Astrocyte (in vitro differentiated cells and primary cell): ENCODE data around the gene UCN.

Source experiments
- CTCF ChIP-seq: IDR thresholded peaks from 2 replicates; pipeline ENCODE4 v1.5.1; 2011; ENCODE audit warnings: low read depth, mild to moderate bottlenecking, inconsistent platforms, low read length, moderate library complexity; ENCODE audit not compliant: insufficient read depth
- EZH2 ChIP-seq: IDR thresholded peaks from 2 replicates; pipeline ENCODE4 v1.6.1; 2012; ENCODE audit warnings: mild to moderate bottlenecking, low read length, inconsistent platforms; ENCODE audit not compliant: insufficient read depth

GRCh38 chr2:27307545-27308358, 493 bp downstream of the UCN start:
- TF ChIP-seq CTCF, result no peak
- TF ChIP-seq EZH2, result peak; percentile 91
